ENCODE data around the gene HOXB2.

The HOXB2 gene

DNA sequence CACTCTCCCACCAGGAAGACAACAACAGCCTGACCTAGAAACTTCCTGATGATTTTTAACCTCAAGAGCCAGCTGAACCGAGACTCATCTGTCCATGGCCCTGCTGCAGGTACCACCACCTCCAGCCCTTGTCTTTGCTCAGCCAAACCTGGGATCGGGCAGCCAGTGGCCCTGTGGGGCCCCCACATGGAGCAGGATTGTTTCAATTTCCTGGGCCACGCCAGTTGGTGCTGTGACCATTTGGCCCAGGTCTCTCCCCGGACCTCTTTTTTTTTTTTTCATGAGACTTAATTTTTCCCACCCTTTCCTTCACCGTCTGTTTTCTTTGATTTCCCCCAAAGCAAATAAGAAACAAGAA is 8.3 kb upstream of the HOXB2 start:
- no peak for DNase-seq (ENCODE audit: low read depth in 1 of 2, low spot score in 1 of 2)

DNA sequence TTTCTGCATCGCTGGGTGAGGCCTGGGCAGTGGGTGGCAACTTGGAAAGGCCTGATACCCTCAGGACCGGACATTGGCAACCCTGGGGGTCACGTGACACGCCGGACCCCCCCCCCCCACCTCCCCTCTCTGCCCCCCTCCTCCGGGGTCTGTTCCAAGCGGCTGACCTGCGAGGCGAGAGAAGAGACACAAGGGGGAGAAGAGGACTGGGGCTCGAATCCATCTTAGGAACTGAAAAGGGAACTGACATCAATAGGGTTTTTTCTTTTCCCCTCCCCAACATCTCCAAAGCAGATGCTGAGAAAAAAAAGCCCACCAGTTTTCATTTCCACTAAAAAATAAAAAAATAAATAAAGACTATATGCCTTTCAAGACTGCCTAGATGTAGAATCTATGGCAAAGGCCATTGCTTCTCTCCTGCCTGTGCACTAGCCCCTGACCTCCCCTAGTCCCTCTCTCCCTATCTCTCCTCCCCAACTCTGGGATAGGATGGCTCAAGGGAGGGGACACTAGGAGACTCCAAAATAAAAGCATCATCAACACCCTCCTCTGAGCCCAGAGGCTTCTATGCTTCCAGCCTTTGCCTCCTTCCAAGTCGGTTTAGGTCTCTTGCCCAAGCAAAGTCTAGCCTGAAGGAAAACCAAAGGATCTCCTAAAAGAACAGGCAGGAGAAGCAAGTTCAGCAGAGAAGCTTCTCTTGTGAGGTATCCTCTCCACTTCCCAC is 7.7 kb upstream of the HOXB2 start:
- no peak for DNase-seq (ENCODE audit: low read depth in 1 of 2, low spot score in 1 of 2)

DNA sequence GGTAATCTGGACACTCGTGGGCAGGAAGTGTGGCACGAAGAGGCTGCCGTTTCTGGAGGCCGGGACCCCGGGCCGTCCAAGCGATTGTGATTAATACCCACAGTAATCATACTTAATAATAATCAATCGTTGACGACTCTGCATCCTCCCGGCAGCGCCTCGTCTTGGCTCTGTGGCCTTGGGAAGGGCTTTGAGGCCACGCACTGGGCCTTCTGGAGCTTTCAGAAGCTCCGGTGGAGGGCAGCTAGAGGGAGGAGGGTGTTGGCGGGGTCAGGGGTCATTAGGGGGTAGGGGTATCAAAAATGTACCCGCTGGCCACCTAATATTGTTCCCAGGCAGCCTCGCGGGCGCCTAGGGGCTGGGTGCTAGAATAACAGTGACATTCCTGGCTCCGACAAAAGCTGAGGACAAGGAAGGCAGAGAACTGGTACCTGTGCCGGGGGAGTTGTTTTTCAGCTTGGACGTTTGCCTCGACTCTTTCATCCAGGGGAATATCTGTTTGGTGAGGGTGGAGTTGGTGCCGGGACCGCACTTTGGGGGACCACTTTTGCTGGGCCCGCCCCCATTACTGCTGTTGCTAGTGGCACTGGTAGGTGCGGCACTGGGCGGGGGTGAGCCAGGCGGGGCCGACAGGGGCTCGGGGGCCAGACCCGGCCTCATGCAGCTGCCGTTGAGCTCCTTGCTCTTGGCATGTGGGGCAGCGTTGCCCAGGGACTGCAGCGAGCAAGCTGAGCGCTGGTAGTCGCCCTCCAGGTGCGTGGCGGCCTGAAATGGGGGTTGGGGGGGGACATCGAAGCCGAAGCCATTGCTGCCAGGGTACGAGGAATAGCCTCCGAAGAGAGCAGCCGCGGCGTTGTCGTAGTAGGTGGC is 6.9 kb upstream of the HOXB2 start:
- no peak for DNase-seq (ENCODE audit: low read depth in 1 of 2, low spot score in 1 of 2)

DNA sequence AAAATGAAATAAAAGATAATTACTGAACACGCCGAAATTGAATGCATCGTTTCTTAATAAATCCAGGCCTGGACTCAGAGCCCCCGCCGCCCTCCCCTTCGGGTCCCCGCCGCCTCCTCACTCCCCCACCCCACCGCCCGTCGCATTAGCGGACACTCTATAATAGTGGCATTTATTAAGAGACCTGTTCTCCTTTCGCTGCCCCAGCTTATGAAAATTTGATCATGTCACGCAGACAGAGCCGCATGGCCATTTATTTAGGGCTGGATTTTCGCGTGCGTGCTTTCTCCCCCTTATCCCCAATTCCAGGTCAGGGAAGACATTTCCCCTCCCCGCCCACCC is 6.3 kb upstream of the HOXB2 start:
- no peak for DNase-seq (ENCODE audit: low read depth in 1 of 2, low spot score in 1 of 2)

DNA sequence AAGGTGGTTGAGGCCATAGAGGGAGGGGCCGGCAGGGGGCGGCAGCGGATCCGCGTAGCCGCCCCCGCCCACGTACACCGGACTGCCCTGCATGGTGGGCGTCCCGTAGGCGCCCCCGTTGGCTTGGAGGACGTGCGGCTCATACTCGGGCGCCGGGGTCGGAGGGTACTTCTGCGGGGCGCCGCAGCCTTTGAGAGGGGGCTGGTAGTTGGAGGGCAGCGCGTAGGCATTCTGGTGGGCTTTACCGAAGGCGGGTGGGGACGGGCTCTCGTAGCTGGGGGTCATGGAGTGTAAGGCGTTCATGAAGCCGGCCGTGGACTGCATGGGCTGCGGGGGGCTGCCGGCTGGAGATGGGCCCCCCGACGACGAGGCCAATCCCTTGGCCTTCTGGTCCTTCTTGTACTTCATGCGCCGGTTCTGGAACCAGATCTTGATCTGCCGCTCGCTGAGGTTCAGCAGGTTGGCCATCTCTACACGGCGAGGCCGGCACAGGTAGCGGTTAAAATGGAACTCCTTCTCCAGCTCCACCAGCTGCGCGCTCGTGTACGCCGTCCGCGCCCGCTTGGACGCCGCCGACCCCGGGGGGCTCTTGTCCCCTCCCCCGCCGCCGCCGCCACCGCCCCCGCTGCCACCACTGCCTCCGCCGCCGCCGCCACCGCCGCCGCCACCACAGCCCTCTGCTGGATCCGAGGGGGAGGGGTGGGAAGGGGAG is 5.7 kb upstream of the HOXB2 start:
- DNase-seq (ENCODE audit: low read depth in 1 of 2, low spot score in 1 of 2) = no peak

DNA sequence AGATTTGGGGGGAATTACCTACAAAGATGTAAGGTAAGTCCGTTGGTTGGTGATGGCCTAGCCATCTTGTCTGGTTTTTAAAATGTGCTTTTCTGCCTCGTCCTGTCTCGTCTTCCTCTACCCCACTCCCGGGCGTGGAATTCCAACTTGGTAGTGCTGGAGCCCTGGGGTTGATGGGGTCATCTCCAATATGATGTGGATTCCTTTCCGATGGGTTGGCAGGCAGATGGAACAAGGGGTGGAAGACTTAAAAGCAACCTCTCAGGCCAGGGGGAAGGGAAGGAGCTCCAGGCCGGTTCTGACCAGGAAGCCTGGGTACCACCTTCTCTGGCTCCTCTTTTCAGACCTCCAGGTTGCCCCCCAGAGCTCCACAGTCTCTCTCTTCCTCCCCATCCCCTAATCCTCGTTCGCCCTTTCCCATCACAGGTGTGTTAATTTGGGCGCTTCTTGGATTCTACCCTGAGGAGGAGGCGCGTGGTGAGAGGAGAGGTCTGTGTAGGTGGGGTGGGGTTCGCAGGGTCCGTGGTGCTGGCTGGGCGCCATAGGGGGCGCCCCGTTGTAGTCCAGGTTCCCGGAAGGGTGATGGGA is 5.1 kb upstream of the HOXB2 start:
- no peak for DNase-seq (ENCODE audit: low read depth in 1 of 2, low spot score in 1 of 2)

DNA sequence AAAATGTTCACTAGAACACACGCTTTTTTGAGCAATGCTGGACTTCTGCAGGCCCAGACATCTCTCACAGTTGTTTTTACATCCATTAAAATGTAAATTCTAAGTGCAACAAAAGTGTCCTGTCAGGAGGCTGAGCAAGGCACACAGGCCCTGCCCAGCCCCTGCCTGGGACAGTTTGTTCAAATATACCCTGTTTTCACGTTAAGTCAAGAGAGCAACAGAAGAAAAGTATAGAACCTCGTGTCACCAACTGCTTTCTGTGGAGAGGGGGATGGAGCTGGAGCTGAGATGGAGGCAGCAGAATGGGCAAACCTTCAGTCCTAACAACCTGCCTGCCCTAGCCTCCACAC is 4.3 kb upstream of the HOXB2 start:
- DNase-seq (ENCODE audit: low read depth in 1 of 2, low spot score in 1 of 2) = no peak

DNA sequence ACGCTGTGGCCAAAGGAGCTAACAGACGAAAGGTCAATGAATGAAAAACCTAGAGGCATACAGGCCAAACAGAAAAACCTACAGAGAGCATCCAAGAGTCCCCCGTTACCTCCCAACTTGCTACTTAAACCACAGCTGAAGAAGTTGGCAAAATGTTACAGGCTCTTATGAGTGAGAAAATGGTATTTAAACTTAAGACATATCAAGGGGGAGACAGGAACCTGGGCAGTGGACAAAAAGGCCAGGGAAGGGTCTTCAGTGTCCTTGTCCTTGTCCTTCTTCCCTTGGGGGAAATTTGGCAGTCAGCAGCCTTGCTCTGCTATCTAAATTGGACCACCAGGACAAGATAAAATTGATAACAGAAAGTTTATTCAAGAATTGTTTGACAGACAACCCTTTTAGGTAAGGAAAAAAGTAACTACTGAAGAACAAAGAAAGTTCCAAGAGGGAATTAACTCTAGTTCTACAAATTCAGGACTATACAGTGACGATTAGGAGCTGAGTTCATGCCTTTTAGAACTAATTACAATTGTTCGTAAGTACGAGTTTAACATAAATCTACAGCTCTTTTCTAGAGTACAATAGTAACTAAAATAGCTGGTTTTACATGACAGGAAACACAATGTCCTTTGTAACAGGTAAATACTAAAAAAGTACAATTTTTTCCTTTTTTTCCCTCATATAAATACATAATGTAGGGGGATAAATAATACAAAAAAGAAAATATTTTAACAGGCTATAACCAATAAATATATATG is 3.8 kb upstream of the HOXB2 start:
- no peak for DNase-seq (ENCODE audit: low read depth in 1 of 2, low spot score in 1 of 2)

DNA sequence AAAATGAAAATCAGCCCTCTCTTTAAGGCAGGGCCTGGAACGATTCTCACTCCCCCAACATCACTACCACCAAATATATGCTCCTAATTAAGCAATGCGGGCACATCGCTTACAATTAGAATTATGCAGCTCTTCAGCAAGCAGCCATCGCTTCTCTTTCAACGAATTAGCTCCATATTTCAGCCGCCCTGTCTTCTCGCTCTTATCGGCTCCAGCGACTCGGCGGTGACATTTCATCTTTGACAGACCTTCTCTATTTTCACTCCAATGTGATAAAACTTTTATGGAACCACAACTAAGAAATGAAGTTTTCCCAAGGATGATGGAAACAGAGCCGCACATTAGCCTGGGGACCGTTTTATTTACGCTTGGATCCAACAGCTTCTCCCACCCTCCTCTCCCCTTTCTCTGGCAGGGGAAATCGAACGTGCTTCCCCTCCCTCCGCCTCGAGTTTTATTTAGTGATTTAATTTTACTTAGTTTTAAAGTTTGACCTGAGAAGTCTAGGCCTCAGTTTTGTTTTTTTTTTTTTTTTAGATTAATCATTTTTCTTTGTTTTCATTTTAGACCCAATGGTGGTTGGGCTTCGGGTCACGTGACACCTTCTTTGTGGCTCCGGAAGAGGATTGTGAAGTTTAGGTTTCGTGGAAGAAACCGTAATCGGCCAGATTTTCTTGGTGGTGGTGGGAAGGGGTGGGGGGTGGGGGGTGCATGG is 3.1 kb upstream of the HOXB2 start:
- DNase-seq (ENCODE audit: low read depth in 1 of 2, low spot score in 1 of 2) = peak in 1 of 2 donors; percentile 27

DNA sequence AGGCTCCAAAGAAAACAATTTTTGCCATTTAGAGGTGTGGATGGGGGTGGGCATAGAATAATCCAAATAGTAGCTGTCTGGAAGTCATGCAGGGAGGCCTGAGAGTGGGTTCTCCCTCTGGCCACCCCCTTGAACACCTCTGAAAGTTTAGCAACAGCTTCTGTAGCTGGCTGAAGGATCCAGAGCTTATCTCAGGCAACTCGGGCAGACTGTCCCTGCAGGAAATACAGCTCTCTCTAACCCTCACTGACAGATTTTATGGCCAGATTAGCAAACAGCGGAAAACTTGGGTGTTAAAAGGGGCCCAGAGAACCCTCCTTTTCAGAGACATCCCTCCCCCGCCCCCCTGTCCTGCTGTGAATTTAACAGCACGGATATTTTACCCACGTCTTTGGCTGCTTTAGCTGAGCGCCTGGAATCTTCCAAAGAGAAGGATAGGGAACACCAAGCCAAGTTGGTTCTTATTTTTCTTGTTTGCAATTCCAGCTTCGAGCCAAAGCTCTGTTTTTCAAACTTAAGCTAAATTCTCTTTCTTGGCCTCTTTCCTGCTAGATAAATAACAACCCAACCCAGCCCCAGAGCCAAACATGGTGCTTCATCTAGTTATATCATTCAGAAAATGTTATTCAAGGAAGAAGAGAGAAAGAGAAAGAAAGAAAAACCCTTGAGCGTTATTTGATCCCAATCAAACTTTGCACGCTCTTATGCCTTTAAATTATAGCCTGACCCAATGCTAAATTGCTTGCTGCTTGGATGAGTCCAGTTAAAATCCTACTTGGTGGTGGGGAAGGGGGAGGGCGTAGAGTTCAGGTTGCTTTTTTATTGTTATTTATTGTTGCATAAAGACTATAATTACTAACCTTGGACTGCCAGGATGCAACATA is 2.3 kb upstream of the HOXB2 start:
- DNase-seq (ENCODE audit: low read depth in 1 of 2, low spot score in 1 of 2) = no peak

DNA sequence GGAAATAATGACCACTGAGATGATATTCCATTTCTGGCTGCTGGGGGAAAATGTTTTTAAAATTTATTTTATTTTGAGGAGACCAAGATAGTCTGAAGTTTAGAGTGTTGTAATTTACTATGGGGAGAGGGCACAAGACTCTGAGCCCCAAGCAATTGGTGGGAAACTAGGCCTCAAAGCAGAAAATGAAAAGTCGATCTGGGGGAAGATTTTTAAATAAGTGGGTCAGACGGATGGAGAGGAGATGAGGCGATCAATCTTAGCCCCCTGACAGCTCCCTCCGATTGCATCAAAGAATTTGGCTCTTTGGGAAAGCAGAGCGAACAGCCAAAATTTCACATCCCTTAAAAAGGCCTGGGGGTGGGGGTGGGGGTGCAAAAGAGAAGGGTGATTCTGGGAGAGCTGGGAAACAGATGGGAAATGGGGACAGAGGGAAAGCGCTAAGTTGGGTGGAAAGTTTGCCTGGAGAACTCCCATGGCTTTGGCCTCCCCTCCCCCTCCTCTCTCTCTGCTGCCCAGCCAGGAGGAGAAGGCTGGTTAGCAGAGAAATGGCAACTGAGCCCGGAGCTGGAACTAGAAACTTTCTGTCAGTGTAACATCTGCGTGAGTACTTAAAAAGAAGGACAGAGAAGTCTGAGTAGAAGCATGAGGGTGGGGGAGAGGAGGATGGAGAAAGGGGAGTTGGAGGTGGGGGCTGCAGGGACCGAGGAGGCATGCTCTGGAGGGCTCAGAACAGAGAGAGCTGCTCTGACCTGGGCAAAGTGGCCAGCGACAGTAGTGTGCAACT is 1.4 kb upstream of the HOXB2 start:
- DNase-seq (ENCODE audit: low read depth in 1 of 2, low spot score in 1 of 2) = no peak

DNA sequence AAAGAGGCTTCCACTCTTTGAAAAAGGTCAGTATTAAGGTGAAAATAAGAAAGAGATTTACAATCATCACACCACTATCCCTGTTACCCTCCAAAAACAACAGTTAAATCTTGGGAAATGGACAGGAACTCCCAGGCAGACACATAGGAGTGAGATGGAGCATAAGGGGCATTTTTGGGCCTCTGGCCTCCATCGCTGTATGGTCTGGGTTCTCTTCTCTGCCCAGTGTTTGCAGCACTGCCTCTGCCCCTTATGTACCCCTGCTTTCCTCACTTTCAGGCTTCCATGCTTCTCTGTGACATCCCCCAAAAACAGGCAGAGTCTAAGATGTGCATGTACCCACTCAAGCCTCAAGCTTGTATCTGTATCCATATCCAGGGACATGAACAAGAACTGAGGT is 630 bp upstream of the HOXB2 start:
- no peak for DNase-seq (ENCODE audit: low read depth in 1 of 2, low spot score in 1 of 2)

DNA sequence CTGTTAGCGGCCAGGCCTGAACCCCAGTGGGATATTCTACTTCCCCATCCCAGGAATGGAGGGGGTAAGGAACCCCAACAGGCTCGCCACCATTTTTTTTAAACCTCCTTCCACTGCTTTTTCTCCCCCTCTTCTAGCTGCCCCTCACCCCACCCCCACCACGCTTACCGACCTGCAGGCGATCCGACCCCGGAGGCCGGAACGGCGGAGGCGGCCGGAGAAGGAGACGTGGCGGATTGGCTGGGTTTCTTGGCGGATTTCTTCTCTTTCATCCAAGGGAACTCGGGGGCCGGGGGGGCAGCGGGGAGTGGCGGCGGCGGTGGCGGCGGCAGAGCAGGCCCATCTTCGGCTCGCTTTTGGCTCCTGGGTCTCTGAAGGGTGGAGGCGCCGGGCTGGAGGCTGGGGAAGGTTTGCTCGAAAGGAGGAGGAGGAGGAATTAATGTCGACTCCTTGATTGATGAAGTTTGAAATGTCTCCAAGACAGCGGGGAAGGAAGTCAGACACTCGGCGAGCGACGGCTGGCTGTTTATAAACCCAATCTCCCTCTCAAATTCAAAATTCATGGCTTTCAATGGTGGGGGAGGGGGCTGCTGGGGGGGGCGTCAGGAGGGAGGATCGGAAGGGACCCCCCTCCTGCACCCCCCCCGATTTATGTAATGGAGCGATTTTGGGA is 424 bp downstream of the HOXB2 start:
- peak in 1 of 2 donors; percentile 22 for DNase-seq (ENCODE audit: low read depth in 1 of 2, low spot score in 1 of 2)

DNA sequence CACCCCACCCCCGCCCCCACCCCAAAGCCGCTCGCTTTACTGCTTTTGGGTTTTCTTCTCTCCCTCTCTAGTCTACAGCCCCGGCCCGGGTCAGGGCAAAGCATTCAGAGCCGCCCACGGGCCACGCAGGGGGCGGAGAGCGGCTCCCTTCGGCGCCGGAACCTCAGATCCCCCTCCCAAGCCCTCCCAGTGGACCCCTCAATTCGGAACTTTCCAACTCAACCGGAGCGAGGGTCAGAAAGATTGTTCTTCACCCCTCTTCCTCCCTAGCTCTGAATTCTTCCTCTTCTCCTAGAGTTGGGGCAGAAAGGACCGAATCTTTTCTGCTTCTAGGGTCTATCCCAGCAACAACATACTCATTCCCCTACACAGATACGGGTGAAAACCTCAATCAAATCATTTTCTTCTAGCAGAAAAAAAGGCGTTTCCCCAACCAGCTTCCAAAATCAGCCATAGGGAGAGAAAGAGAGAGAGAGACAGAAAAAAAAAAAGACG is 1.0 kb downstream of the HOXB2 start:
- DNase-seq (ENCODE audit: low read depth in 1 of 2, low spot score in 1 of 2) = peak in 1 of 2 donors; percentile 29

DNA sequence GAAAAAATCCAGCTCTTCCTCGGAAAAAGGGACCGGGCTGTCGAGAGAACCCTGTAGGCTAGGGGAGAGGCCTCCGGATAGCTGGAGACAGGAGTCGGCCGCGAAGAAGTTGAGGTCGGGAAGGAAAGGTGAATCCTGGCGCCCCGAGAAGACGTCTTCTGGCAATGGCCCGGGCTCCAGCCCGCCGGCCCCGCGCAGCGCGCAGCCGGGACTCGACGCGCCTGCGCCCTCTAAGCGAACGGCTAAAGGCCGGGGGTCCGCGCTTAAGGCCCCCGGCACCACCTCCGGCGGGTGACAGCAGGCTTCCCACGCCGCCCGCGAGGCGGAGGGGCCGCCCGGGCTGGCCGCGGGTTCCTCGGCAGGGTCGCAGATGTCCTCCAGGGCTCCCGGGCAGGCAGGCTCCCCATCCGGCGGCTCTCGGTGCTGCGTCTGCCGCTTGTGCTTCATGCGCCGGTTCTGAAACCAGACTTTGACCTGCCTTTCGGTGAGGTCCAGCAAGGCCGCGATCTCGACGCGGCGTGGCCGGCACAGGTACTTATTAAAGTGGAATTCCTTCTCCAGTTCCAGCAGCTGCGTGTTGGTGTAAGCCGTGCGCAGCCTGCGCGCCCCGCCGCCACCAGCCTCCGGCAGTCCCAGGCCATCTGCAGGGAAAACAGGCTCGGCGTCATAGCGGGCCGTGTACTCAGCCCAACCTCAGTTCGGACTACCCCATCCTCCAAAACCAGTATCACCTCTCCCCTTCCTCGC is 1.6 kb downstream of the HOXB2 start:
- DNase-seq (ENCODE audit: low read depth in 1 of 2, low spot score in 1 of 2) = peak; percentile 46 to 48

DNA sequence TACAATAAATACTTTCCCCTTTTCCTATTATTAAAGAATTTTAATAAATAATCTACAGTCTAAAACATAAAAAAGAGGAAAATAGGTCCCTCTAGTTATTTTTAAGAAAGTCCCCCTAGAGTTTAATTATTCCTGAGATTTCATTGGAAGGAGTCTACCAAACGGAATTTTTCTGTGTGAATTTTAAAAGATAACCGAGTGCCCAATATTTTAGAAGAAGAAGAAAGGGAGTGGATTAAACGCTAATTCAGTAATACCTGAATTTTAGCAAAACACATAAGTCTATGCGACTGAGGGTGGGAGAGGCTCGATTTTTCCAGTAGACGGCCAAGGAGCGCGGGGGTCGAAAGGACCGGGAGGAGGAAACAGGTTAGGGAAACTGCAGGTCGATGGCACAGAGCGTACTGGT is 2.2 kb downstream of the HOXB2 start:
- DNase-seq (ENCODE audit: low read depth in 1 of 2, low spot score in 1 of 2) = no peak

DNA sequence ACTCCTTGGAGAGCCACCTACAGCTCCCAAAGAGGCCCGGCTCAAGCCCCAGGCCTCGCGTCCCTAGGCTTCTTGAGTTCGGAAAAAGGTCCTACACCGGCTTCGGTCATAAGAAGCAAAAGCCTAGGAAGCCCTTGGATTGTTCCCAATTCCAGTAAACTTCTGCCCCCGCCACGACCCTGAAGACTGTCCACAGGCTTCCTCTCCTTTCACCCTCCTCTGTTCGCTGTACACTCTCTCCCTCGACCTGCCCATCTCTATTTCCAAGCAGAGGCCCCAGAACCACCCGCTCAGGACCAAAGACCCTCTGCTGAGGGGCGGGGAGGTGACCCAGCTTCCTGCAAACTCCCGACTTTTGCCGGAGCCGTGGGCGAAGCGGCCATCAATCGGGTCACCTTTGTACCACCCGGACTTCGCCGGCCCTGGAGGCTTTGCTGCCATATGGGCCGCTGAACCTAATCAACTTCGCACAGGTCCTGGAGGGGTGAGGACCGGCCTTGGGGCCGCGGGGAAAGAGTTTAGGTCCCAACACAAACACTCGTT is 2.7 kb downstream of the HOXB2 start:
- DNase-seq (ENCODE audit: low read depth in 1 of 2, low spot score in 1 of 2) = peak in 1 of 2 donors; percentile 12

Measured in activated CD4-positive, alpha-beta T cell treated with anti-CD3 and anti-CD28 coated beads, Interleukin-2, amount 50 U/mL, for 24 hours (primary cell).